Psoas muscle (tissue), 8 donors: ENCODE measurements around the gene CD300A. TPM values are rescaled to one million over a fixed set of nuclear protein-coding genes. Genes with fewer than 3 reads are reported as not detected.
A peak's percentile ranks its signal among the peaks of the same experiment; 100 is the strongest.

Source experiments
- ATAC-seq, 4 donors: fragments of 200-7000 bp; cut with Tn5 transposase; one replicate each; pipeline ENCODE4 v1.9.1; 2020; ENCODE audit warnings: moderate library complexity in 3 of 4, mild to moderate bottlenecking in 2 of 4
- DNase-seq, 2 donors: peaks; one replicate each; pipeline ENCODE4 v3.0.0-alpha.2; 2020
- H3K27ac ChIP-seq: fragments of 200-600 bp; one replicate; pipeline ENCODE4 v1.8.0; 2022
- H3K27me3 ChIP-seq, 3 donors: fragments of 200-600 bp in 1 of 3; one replicate each; pipeline versions ENCODE4 v1.6.1 to v1.8.0; 2013 to 2022; ENCODE audit warnings: low read length in 2 of 3, mild to moderate bottlenecking in 2 of 3, moderate library complexity in 1 of 3; ENCODE audit not compliant: insufficient read depth in 3 of 3
- H3K36me3 ChIP-seq, 2 donors: fragments of 200-600 bp in 1 of 2; one replicate each; pipeline versions ENCODE4 v1.6.1 to v1.8.0; 2013 to 2022; ENCODE audit warnings: low read depth in 1 of 2, mild to moderate bottlenecking in 1 of 2, moderate library complexity in 1 of 2; ENCODE audit not compliant: insufficient read depth in 1 of 2
- H3K4me1 ChIP-seq: fragments of 200-600 bp; one replicate; pipeline ENCODE4 v1.8.0; 2022
- H3K4me3 ChIP-seq: fragments of 200-600 bp; one replicate; pipeline ENCODE4 v1.8.0; 2022; ENCODE audit warnings: mild to moderate bottlenecking
- H3K9me3 ChIP-seq: fragments of 200-600 bp; one replicate; pipeline ENCODE4 v1.8.0; 2022
- WGBS, 3 donors: extraction: QIAGEN DNeasy Blood & Tissue Kit; methylation state at CpG; one replicate each; pipeline versions ENCODE4 v1.1.6 to v1.1.7; 2013; 5-methylcytosine and 5-hydroxymethylcytosine counted together
- intact Hi-C, 2 donors: fragments of 100-400 bp; cut with DNase I; formaldehyde crosslinking; loops; one replicate each; pipeline versions ENCODE4 v1.11.0 to v1.14.2; 2022
- polyA plus RNA-seq, 3 donors: library from polyadenylated mRNA; stranded (reverse); fragments of 200-250 nt; gene quantifications; one replicate each; pipeline ENCODE4 v1.2.3, GENCODE V29; 2013
- total RNA-seq, 4 donors: library from RNA; stranded (reverse); fragmentation: NEBNext Ultra II Directional in 2 of 4; extraction: Animal tissue kit (Norgen Biotek cat#: 25700) in 2 of 4; gene quantifications; one replicate each; pipeline versions ENCODE4 v1.2.1 to v1.2.4, GENCODE V29; 2021 to 2023
- TF ChIP-seq, protein P1 (sequence below): fragments of 200-600 bp; IDR thresholded peaks from one replicate; pipeline ENCODE4 v1.8.0; 2022; ENCODE audit warnings: antibody characterized with exemption
- donor health status: healthy with polysubstance abuse.
- donor health status: DM: no; HTN: no; CAD: no; lungs with moderate emphysema.
- donor health status: Bipolar disorder and iron deficiency.
- donor health status: healthy.
- donor health status: DM: yes; HTN: yes; CAD: no.
- donor health status: DM: no; HTN: no; CAD: no.
- donor health status: DM: no; HTN: no; CAD: no.
- donor health status: DM: yes; HTN: yes; CAD: no.

CD300A gene
- total and polyA plus RNA-seq, 7 donors: 0.29 to 2.4 (median 0.69) TPM

DNA sequence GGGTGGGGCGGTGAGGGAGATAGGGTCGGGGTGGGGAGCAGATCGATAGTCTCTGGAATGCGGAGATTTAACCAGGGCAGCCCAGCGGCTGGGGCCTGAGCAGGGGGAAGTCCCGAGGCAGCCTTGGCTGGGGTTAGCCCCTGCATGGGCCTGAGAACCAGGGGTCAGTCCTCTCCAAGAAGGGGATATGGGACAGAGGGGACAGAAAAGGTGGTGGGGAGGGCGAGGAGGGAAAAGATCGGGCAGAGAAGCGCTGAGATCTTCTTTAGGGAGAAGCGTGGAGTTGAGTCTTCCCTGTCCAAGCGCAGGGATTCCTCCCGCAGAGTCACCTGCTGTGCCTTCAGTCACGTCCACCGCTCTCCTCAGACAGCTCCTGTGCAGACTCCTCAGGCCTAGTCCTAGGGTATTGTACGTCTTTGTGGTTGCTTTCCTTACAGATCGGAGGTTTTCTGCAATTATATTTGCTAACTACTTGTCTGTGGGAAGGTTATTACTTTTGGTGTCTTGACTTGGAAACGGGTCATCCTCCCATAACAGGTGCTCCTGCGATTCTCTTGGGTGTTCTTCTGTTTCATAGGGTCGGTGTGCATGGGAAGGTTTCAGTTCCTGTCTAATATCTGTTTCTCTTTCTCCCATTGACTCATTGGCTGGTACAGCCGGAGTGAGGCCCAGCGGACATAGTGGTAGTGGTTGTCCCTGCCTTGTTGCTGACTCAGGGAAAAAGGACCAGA lies 952 bp downstream of the CD300A start:
- ATAC-seq (no peak), DNase-seq (no peak)
- no peaks in the 10 kb centered on the region for H3K9me3 ChIP-seq
- H3K36me3 ChIP-seq: no peaks in the 10 kb centered on the region
- H3K27me3 ChIP-seq: no peaks in the 10 kb centered on the region
- no peaks in the 10 kb centered on the region for H3K4me1 ChIP-seq
- H3K27ac ChIP-seq: peak overlapping the region; percentile 9
- intact Hi-C loops: no loop called here
- peak overlapping the region; percentile 41 for H3K4me3 ChIP-seq
- TF ChIP-seq, protein P1, sequence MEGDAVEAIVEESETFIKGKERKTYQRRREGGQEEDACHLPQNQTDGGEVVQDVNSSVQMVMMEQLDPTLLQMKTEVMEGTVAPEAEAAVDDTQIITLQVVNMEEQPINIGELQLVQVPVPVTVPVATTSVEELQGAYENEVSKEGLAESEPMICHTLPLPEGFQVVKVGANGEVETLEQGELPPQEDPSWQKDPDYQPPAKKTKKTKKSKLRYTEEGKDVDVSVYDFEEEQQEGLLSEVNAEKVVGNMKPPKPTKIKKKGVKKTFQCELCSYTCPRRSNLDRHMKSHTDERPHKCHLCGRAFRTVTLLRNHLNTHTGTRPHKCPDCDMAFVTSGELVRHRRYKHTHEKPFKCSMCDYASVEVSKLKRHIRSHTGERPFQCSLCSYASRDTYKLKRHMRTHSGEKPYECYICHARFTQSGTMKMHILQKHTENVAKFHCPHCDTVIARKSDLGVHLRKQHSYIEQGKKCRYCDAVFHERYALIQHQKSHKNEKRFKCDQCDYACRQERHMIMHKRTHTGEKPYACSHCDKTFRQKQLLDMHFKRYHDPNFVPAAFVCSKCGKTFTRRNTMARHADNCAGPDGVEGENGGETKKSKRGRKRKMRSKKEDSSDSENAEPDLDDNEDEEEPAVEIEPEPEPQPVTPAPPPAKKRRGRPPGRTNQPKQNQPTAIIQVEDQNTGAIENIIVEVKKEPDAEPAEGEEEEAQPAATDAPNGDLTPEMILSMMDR: no peak
- WGBS, 3 donors: 61 to 66% (median 62%) methylated on average over 21 of the region's 21 CpGs

DNA sequence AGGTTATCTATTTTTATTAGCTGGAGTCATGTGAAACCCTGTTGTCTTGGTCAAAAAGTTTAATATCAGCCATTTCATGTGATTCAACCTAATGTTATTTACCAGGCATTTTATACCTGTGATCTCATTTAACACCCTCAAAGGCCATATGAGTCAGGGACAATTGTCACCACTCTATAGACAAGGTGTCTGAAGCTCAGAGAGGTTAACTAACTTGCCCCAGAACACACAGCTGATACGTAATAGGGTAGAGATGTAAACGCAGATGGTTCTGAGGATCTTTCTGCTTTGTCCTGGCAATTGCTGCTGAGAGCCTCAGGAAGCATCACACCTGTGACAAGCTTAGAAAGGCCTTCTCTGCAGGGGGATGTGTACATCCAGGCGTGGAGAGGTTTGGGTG lies 4.9 kb downstream of the CD300A start:
- WGBS, 3 donors: 92 to 94% (median 94%) methylated on average over 3 of the region's 3 CpGs
- H3K4me1 ChIP-seq: no peaks in the 10 kb centered on the region
- H3K27ac ChIP-seq: no peak overlapping the region
- intact Hi-C loops: no loop called here
- TF ChIP-seq, protein P1: no peak
- no peaks in the 10 kb centered on the region for H3K27me3 ChIP-seq
- H3K4me3 ChIP-seq: no peak overlapping the region
- H3K9me3 ChIP-seq: no peaks in the 10 kb centered on the region
- DNase-seq (no peak), ATAC-seq (no peak)
- no peaks in the 10 kb centered on the region for H3K36me3 ChIP-seq

DNA sequence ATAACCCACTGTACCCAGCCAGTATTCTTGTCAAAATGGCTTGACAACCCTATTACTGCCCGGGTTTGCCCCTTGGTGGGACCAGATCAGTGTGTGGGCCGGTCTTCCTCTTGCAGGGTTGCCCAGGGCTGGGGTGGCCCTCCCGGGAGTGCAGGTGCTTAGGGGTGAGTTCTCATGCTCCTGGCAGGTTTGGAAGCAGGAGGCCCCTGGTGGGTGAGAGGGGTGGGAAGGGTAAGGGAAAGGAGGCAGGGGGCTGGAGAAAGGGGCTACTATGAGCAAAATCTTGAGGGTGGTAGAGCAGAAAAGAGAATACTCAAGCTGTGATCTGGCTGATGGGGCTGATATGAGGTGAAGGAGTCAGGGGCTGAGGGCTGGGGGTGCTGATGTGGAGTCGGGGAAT lies 6.5 kb downstream of the CD300A start:
- ATAC-seq (no peak), DNase-seq (no peak)
- Histone ChIP-seq H3K27me3 (no peaks in the 10 kb centered on the region), H3K9me3 (no peaks in the 10 kb centered on the region), H3K4me1 (no peaks in the 10 kb centered on the region), H3K27ac (no peak overlapping the region), H3K4me3 (no peak overlapping the region), H3K36me3 (no peaks in the 10 kb centered on the region)
- intact Hi-C loops: no loop called here
- 83 to 90% (median 87%) methylated on average over 4 of the region's 4 CpGs for WGBS, 3 donors
- TF ChIP-seq, protein P1: no peak

DNA sequence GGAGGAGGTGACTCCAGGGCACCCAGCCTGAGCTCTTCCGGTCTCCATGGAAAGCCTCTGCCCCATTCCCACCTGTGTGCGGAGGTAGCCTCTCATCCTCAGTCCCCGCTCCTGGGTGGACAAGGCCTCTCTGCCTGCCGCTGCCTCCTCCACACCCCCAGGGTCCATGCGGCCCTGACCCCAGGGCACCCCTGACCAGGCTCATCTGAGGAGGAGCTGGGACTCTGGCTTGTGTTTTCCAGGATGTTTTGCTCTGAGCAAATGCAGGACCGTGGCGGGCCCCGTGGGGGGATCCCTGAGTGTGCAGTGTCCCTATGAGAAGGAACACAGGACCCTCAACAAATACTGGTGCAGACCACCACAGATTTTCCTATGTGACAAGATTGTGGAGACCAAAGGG lies 6.9 kb downstream of the CD300A start:
- no peaks in the 10 kb centered on the region for H3K36me3 ChIP-seq
- no peak overlapping the region for H3K27ac ChIP-seq
- H3K4me1 ChIP-seq: no peaks in the 10 kb centered on the region
- intact Hi-C loops: no loop called here
- 88 to 91% (median 89%) methylated on average over 8 of the region's 8 CpGs for WGBS, 3 donors
- no peak for DNase-seq
- TF ChIP-seq, protein P1: no peak
- no peak overlapping the region for H3K4me3 ChIP-seq
- H3K9me3 ChIP-seq: no peaks in the 10 kb centered on the region
- ATAC-seq: no peak
- no peaks in the 10 kb centered on the region for H3K27me3 ChIP-seq
